Choroid plexus epithelial cell (primary cell): ENCODE data around the gene ZNF672.

Experiments
- DNase-seq: peaks from one replicate; pipeline ENCODE4 v3.0.0-alpha.2; 2010; ENCODE audit warnings: low read depth
- H3K4me3 ChIP-seq: 2 replicates; pipeline ENCODE4 v1.5.1; 2011; ENCODE audit warnings: low read depth, mild to moderate bottlenecking, control low read depth, low read length, moderate library complexity
- TF ChIP-seq, protein P1 (sequence below): conservative IDR thresholded peaks from 2 replicates; pipeline ENCODE4 v1.5.1; 2011; ENCODE audit warnings: low read depth, mild to moderate bottlenecking, control low read depth, inconsistent platforms, low read length, moderate library complexity

ZNF672 gene

DNA sequence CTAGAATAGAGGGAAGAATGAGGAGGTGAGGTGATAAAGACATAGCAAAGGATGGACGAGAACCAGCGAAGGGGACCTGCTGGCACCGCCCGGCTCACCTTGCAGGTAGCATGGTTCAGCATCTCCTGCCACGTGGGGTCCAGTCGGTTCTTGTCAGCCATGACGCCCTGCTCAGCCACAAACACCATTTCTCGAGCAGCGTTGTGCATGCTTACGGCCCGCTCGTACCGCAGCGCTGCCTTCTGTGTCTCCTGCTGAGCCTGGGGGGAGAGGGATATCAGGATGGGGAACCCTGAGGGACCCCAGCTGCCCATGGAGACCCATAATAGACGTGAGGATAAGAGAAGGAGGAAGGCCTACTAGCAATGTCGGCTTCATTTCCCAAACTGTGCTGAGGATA lies 23.7 kb upstream of the ZNF672 start:
- H3K4me3 ChIP-seq: no peak overlapping the region
- TF ChIP-seq, protein P1, sequence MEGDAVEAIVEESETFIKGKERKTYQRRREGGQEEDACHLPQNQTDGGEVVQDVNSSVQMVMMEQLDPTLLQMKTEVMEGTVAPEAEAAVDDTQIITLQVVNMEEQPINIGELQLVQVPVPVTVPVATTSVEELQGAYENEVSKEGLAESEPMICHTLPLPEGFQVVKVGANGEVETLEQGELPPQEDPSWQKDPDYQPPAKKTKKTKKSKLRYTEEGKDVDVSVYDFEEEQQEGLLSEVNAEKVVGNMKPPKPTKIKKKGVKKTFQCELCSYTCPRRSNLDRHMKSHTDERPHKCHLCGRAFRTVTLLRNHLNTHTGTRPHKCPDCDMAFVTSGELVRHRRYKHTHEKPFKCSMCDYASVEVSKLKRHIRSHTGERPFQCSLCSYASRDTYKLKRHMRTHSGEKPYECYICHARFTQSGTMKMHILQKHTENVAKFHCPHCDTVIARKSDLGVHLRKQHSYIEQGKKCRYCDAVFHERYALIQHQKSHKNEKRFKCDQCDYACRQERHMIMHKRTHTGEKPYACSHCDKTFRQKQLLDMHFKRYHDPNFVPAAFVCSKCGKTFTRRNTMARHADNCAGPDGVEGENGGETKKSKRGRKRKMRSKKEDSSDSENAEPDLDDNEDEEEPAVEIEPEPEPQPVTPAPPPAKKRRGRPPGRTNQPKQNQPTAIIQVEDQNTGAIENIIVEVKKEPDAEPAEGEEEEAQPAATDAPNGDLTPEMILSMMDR: no peak
- DNase-seq: no peak

DNA sequence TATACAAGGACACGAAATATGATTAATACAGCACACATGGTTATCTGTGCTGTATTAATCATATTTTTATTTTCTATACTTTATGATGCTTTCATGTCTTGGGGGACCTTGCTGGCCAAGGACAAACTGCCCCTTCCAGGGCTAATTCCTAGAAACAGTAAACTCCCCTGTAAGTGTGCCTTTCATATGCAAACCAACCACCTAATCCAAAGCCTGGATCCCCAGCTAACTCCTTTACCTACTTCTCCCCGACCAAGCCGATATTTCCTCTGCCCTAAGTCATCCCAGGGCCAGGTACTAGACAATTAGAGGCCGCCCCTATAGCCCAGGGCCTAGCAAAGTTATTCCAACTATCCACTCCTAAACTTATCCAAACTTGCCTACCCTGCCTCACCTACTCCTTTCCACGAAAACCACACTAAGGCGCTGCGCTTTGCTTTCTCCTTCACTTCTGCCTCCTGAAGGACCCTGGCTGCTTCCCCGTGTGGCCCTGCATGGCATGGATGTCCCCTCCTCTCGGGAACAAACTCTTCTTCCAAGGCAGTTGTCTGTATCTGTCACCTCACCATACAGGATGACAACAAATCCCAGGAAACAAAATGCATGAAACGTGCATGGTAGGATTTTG lies 22.5 kb upstream of the ZNF672 start:
- no peak overlapping the region for H3K4me3 ChIP-seq
- no peak for DNase-seq
- TF ChIP-seq, protein P1: no peak

DNA sequence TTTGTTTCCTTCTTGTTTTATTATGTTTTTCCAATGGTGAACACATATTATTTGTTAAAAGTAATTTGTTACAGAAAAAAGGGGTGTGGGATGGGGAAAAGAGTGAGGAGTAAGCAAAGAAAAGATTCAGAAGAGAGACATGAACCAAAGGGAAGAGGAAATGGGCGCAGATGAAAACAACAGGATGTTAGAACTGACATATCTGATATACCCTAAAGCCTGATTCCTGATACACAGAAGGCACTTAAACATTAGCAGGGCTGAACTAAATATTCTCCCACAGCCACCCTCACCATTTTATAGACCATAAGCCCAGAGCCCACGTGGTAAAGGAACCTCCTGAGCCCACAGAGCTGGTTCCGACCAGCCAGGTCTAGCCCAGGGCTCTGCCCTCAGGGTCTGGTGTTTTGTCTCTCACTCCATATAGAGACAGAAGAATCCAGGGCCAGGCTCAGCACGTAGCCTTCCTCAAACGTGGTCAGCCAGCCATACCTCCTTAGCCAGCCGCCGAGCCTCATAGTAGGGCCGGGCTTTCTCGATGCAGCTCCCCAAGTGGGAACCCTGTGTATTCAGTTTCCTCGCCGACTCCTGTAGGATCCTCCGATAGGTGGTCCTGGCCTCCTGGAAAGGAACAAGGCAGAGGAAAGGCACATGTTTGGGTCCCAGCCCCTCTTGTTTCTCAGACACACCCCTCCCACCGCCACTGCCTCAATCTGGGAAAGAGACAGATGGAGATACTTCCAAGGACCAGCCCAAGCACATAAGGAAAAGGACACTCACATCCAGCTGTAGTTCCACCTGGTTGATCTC lies 21.8 kb upstream of the ZNF672 start:
- DNase-seq: no peak
- TF ChIP-seq, protein P1: no peak
- H3K4me3 ChIP-seq: no peak overlapping the region

DNA sequence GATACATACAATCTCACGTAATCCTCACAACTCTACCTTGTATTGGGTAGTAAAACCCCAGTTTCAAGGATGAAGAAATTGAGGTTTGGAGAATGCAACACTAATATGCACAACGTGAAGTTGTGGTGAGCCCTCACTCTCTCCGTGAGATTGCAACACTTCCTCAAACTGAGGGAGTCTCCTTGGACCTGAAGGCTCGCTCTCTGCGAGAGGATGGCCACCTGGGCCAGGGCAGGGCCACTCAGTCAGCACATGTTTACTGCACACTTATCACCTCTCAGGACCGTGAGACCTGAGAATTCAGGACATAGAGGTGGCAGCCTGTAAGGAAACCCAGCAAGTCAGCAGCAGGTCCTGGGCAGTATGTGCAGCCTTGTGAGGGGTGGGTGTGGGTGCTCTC lies 21.0 kb upstream of the ZNF672 start:
- TF ChIP-seq, protein P1: no peak
- H3K4me3 ChIP-seq: no peak overlapping the region
- no peak for DNase-seq

DNA sequence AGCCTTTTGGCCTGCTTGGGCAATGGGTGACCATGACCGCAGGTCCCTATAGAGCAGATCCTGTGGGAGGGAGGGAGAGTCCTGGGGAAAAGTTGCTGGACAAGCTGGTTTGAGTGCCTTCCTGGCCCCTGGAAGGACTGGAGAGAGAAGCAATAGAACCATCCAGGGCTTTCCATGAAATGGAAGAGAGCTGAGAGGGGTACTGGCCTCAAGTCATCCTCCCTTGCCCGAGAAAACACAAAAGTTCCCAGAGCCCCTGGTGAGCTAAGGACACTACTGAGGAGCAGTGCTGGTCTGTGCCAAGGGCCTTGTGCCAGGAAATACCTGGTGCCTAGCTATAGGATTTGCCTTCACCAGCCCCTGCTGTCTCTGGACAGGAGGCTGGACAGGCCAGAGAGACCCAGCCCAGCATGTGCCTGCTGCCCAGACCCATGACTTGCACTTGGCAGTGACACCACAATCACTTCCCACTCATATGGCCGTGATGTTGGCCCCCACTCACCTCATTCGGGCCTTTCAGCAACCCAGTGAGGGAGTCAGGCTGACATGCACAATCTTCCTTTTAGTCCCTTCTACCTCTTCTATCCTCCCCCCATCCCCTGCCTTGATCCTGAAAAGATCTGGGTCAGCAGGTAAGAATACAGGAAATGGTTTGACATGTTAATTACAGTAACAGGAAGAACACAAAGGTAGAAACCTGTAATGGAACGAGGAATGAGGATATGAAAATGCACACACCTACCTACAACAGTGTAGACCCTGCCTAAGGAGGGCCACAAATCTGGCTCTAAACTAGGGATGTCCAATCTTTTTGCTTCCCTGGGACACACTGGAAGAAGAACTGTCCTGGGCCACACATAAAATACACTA lies 19.3 kb upstream of the ZNF672 start:
- DNase-seq: no peak
- TF ChIP-seq, protein P1: no peak
- H3K4me3 ChIP-seq: no peak overlapping the region

DNA sequence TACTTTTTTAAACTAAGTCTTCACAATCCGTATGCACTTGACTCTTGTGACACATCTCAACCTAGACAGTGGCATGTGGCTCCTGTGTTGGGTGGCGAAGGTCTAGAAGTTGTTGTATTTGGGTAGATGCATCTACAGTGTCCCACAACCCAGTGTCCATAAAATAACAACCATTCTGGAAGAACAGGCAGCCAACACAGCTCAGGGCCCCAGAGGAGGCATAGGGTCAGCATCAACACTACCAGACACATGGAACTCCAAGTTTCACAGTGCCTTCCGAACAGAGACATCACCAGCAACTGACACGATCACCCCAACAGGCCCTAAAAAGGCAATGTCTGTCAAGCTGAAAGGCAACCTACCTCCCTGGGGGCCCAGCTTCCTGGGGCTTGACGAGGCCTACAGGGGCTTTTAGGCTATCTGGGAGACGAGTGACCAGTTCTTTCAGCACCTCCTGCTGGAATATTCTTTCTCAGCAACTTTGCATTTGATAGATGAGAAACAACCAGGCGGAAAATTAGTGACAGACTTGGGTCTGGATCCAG lies 17.9 kb upstream of the ZNF672 start:
- TF ChIP-seq, protein P1: no peak
- H3K4me3 ChIP-seq: no peak overlapping the region
- no peak for DNase-seq
